Kasumi-1 (cell line): ENCODE data around the gene MAFF.
"Not testable (repeated sequence)": the region's sequence is repeated elsewhere in the genome, so short reads cannot be mapped to it uniquely, and the experiment has no call there.

ENCODE experiments used
- DNase-seq, 2 experiments: peaks; one replicate each; lab custom pipeline; 2025; lab: John Stamatoyannopoulos, UW

Gene MAFF

GRCh38 chr22:38177571-38177925 is 24.2 kb upstream of the MAFF start:
- not testable (repeated sequence) for DNase-seq

GRCh38 chr22:38177926-38178604 is 23.7 kb upstream of the MAFF start:
- no peak for DNase-seq

DNA sequence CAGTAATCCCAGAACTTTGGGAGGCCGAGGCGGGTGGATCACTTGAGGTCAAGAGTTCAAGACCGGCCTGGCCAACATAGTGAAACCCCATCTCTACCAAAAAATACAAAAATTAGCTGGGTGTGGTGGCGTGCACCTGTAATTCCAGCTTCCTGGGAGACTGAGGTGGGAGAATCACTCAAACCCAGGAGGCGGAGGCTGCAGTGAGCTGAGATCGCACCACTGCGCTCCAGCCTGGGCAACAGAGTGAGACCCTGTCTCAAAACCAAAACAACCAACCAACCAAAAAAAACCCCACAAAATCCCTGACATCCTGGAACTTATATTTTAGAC is 23.2 kb upstream of the MAFF start:
- DNase-seq, result not testable (repeated sequence)

DNA sequence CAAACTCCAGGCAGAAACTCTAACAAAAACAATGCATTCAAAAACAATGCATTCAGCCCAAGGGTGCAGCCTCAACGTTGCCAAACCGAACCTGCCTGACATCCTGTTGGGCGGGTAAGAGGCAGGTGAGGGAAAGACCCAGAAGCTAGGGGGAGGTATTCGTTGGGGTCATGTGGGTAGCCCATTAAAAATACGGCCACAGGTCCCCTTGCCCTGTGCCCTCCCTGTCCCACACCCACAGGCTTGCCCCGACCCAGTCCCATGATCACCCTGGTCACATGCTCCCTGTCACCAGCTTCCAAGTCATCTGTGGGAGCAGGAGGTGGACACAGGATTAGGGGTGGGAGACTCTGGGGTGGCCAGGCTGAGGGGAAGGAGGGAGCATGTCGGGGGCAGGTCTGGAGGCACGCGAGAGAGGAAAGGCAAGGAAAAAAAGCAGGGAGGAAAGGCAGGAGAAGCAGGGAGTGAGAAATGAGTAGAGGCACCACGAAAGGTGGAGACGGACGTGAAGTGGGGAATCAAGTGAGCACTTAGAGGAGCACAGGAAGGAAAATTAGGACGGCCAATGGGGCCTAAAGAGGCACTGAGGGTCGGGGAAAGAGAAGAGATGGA is 20.8 kb upstream of the MAFF start:
- DNase-seq, result peak; percentile 36

DNA sequence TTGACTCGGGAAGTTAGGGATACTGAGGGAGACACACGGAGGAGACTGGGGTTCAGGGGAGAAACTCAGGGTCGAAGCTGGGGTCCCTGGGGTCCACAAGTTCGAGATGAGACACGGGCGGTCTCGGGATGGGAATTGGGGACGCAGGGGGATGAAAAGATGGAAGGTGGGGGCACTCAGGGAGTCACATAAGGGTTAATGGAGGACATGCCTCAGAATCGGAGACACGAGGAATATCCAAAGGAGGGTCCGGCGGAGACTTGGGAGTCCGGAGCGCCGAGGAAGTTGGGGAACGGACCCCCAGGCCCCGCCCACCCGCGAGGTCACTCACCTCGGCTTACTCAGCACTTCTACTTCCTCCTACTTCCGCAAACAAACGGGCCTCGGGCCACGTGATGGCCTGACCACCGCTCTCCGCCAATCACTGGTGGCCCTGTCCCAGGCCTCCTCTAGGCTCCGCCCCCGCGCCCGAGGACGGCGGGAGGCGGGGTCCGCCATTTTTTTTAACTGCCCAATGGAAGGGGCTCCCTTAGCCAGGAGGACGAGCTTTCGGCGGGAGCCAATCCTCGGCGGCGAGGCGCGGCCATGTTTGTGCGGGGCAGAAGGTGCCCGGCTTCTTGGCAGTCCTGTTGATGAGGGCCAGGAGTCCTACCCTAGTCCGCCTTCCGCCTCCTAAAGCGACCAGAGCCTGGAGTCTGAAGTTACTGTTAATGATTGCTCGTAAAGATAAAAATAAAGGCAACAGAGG is 20.2 kb upstream of the MAFF start, which contains the start of gene PLA2G6:
PLA2G6 (minus strand) TSS at position 378 of the 748 bp plus-strand sequence. CDS start 12,404 bp downstream, outside the sequence.
- DNase-seq, result peak; percentile 98 to 99

DNA sequence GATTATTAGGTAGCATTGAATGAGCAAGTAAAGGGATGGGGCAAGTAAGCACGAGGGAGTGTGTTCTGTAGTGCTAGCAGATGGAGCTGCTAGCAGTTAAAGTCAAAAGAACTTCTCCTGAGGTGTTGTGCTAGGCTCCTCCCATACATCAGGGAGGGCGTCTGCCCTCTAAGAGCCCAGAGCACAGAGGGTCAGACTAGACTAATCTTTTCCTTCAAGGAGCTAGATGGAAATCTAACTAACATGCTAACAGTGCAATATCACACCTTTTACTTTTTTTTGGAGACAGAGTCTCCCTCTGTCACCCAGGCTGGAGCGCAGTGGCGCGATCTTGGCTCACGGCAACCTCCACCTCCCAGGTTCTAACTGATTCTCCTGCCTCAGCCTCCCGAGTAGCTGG is 17.0 kb upstream of the MAFF start:
- no peak for DNase-seq

GRCh38 chr22:38186429-38186828 is 15.4 kb upstream of the MAFF start:
- no peak for DNase-seq

- no peak for DNase-seq
Observed at GRCh38 chr22:38187413-38188212, 14.2 kb upstream of the MAFF start.

GRCh38 chr22:38189104-38189503 is 12.7 kb upstream of the MAFF start:
- DNase-seq, result no peak

GRCh38 chr22:38190581-38190980 is 11.2 kb upstream of the MAFF start:
- no peak for DNase-seq

DNA sequence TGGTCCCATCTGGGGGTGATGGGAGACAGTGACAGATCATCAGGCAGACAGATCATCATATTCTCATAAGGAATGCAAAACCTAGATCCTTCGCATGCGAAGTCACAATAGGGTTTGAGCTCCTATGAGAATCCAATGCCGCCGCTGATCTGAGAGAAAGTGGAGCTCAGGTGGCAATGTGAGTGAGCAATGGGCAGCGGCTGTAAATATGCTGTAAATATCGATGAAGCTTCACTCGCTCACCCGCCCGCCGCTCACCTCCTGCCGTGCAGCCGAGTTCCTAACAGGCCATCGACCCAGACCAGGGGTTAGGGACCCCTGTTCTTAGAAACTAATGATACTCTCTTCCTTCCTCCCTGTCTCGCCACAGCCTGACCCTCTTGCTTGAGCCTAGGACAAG is 10.7 kb upstream of the MAFF start:
- no peak for DNase-seq

DNA sequence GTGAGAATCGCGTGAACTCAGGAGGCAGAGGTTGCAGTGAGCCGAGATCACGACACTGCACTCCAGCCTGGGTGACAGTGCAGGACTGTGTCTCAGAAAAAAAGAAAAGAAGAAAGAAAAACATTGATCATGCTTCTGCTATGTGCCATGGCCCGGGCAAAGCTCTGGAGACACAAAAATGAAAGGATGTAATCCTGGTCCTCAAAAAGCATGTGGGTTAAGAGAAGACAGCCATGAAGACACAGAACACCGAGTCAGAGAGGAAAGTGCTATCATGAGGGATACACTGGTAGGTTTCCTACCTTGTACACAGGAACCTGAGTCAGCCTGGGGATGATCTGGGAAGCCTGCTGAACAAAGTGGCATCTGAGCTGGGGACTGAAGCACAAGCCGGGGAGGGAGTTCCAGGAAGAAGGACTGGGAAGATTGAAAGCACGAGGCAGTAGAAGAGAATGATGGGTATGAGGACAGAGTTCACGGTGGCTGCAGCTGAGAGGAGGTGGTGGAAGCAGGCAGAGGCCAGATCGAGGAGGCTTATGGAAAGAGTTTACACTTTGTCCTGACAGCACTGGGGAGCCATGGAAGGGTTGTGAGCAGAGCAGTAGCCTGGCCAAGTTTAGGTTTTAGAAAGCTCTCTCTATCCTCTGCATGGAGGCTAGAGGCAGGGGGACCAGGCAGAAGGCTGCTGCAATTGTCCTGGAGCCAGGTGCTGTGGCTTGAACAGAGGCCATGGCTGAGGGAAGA is 9.9 kb upstream of the MAFF start:
- DNase-seq, result no peak

DNA sequence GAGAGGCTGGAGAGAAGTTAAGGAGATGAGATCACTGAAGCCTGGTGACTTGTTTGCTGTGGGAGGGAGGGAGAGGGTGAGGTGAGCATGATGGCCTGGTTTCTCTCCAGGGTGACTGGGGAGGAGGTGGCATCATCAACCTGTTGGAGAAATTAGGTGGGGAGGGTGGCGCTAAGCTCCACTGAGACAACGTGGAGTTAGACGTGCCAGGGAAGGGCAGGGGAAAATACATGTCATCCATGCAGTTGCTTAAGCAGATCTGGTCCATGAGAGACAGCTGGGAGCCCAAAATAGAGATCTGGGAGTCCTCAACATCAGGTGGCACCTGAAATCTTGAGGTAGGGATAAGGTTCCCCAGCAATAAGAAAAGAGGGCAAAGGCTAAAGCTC is 9.3 kb upstream of the MAFF start:
- DNase-seq, result no peak

GRCh38 chr22:38193580-38193979 is 8.2 kb upstream of the MAFF start:
- DNase-seq, result no peak

DNA sequence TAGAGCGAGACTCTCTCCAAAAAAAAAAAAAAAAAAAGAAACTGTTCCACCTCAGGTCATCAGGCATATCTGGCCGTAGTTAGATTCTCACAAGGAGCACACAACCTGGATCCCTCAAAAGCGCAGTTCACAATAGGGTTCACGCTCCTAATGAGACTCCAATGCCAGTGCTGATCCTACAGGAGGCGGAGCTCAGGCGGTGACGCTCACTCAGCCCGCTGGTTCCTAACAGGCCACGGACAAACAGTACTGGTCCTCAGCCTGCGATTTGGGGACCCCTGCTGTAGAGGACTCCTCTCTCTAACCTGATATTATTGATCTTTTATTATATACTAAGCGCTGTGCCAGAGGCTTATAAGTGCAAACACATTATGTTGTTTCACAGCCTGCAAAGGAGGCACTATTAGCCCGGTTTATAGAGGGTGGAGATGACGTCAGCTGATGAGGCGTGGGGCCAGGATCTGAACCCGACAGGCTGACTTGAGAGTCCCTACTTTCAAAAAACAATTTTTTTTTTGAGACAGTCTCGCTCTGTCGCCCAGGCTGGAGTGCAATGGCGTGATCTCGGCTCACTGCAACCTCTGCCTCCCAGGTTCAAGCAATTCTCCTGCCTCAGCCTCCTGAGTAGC is 4.9 kb upstream of the MAFF start:
- no peak for DNase-seq

DNA sequence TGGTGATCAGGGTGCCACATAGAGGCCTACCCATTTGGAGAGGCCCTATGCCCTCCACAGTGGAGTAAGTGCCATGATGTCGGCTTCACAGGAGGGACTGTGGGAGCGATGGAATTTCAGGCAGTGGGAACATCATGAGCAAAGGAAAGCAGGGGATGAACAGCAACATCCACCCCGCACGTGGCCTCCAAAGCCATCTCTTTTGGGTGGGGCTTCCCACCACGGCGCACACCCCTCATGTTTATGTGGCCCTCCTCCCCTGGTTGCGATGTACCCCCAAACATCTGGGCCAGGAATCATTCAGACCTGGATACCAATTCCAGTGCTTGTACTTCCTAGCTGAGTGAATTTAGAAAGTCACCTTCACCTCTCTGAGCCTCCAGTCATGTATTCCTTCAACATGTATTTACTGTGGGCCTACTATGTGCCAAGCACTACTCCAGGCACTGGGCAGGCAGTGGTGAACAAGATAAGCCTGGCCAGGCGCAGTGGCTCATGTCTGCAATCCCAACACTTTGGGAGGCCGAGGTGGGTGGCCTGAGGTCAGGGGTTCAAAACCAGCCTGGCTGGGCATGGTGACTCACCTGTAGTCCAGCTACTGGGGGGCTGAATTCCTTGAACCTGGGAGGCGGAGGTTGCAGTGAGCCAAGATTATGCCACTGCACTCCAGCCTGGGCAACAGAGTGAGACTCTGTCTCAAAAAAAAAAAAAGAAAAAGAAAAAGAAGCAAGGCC is 1.8 kb upstream of the MAFF start:
- DNase-seq, result no peak

GRCh38 chr22:38201371-38201710 is 453 bp upstream of the MAFF start:
- DNase-seq, result no peak

DNA sequence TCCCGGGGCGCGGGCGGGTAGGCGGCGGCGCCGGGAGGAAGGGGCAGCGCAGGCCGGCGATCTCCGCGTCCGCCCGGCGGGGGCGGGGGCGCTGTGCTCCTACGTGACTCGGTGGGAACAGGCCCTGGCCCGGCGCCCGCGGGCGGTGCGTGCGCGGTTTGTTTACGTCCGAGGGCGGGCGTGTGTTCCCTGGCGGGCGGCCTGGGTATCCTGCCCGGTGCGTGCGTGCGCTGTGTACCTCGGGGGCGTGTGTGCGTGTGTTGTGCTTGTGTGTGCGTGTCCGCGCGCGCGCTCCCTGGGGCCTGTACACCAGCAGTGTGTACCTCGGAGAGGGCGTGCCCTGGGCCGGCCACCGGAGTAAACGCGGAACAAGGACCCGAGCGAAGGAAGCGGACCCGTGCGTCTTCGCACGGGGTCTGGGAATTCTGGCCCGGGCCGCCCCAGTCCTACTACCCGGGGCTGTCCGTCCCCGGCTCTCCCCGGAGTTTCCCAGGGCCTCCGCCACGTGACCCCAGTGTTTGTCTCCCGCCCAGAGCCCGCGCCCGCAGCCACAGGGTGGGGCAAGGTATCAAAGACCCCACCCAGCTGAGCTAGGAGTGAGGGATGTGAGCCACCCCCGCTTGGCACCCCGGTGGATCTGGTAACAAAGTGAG is 769 bp downstream of the MAFF start:
- peak in 1 of 2 experiments; percentile 22 for DNase-seq

- no peak for DNase-seq
Observed at GRCh38 chr22:38203090-38203810, 1.5 kb downstream of the MAFF start.
